HG02623 (cell line): ENCODE data around the gene SKAP1.

Experiments
- ATAC-seq: cut with Tn5 transposase; IDR thresholded peaks from one replicate; pipeline ENCODE4 v1.9.1; 2021; ENCODE audit warnings: moderate library complexity; ENCODE audit not compliant: unreplicated experiment

SKAP1 gene

DNA sequence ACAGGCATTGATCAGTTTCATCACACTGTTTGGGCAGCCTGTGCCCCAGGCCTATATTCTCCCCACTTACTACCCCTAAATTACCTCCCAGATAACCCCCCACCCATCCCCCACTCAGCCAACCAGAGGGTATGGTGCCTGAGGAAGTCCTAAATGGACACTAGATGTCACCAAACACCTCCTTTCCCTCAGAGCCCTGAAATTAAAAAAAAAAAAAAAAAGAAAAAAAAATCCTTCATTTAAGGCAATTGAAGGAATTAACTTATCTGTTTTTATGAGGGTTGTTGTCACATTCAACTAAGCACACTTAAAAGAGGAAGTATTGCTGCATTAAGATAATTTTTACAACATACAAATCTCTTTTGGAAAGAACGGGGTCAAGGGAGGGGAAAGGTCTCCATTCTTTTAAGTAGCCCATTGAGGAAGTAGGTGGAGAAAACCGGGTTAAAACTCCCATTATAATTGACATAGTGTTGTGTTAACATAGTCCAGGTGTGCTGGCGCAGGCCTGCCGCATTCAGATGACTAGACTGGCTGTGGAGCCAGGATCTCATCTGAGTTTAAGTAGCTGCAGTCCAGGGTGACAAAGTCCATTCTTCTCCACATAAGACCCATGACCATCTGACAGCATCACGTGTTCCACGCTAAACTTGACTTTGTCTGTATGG is 276.2 kb downstream of the SKAP1 start:
- ATAC-seq = no peak

GRCh38 chr17:48152289-48152688 is 277.7 kb downstream of the SKAP1 start:
- no peak for ATAC-seq

DNA sequence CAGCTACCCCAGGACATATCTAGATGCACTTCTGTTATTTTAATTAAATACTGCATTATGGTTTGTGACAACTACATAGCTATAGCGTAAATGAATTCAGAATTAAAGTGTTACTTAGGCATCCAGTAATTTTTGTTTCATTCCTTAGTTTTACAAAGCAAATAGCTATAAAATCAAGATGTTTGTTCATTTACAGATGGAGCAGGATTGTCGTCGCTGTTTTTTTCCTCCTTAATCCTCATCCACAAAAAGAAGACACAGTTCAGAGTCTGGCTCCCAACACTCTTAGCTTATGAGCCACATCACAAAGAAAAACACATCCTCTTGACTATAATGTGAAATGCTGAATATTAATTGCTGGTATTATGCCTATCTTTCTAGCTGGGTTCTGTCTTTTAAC is 278.8 kb downstream of the SKAP1 start:
- ATAC-seq = no peak

GRCh38 chr17:48150597-48151001 is 279.4 kb downstream of the SKAP1 start:
- no peak for ATAC-seq

- no peak for ATAC-seq
Observed at GRCh38 chr17:48149787-48150463, 280.1 kb downstream of the SKAP1 start.

DNA sequence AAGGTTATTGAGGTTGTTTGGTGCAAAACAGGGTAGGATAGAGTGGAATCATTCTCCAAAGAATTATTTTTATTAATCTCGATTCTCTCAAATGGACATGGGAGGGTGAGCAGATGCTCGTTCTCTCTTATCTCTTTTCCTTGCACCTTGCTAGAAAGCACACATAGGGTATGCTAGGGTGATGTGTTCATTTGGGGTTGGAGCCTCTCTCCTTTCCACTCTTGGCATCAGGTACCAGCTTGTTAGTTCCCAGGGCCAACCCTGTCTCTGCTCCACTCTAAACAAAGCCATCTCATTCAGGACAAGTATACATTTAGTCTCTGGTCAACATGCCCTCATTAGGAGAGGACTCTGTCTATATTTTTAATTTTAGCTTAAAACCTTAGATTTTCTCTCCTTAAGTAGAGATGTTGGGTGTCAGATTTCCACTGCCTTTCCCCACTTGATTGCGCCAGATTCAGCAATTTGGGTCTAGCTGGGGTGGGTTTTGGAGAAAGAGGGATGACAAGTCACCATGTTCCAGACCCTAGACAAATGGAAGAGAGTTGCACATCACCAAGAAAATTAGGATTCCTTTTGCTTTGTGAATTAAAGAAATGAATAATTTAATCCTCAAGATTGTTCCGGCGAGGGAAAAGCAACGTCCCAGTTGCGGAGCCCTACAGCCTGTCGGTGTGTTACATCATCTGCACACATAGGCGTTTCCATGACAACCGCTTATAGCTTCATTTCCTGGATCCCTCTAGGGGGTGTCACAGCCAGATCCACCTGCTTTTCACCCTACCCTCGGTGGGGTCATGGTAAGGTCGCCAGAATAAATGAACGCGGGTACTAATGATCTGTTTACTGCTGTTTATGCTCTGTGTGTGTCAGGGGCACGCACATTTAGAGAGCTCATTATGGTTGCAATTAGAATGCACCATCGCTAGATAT is 280.9 kb downstream of the SKAP1 start:
- ATAC-seq = no peak

GRCh38 chr17:48148029-48148770 is 281.8 kb downstream of the SKAP1 start:
- no peak for ATAC-seq

- no peak for ATAC-seq
Observed at GRCh38 chr17:48144976-48145798, 284.8 kb downstream of the SKAP1 start.

DNA sequence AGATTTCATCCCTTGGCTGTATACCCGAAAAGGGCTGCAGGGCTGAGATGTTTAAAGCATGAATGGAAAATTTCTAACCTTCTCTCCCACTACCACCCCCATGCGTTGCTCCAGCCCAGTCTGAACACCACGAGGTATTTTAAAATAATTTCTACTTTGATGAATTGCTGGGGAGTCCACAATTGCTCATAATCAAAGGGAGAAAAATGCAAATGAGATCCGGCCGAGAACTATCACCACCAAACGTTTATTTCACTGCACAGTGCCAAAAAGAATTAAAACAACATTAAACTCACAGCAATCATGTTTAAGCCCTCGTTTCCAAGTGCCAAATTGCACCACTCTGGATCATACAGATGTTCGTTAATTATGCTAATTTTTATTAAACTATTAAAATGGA is 285.8 kb downstream of the SKAP1 start:
- no peak for ATAC-seq

GRCh38 chr17:48143629-48144028 is 286.4 kb downstream of the SKAP1 start:
- no peak for ATAC-seq

DNA sequence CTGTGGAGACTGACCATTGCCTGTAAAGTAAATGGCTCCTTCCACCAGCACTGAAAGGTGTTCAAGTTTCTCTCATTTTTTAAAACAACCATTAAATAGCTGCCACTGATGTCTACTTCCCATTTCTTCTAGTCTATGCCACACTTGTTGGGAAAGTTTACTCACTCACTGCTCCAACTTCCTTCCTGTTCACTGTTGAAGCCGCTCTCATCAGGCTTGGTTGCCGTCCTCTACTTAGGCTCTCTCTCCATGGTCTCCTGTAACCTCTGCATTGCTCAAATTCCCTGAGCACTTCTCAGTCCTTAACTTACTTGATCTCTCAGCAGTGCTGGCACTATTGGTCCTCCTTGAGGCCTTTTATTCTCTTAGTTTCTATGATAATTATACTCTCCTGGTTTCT is 290.1 kb downstream of the SKAP1 start:
- ATAC-seq = no peak

DNA sequence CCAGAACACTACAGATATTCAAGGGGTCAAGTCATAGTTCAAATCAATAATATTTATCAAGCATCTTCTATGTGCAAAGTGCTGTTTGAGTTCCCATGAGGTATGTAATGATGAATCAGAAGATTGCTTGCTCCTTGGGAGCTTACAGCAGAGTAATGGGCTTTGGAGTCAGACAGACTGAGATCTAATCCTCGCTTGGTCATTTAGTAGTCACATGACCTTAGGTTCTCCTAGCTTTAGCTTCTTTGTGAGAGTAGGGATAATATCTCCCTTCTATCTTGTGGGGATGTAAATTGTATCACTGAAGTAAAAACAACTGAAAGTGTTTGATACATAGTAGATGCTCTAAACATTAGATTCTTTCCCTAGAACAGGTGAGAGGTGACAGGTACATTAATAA is 292.4 kb downstream of the SKAP1 start:
- ATAC-seq = no peak

GRCh38 chr17:48134912-48135480 is 295.0 kb downstream of the SKAP1 start:
- no peak for ATAC-seq

DNA sequence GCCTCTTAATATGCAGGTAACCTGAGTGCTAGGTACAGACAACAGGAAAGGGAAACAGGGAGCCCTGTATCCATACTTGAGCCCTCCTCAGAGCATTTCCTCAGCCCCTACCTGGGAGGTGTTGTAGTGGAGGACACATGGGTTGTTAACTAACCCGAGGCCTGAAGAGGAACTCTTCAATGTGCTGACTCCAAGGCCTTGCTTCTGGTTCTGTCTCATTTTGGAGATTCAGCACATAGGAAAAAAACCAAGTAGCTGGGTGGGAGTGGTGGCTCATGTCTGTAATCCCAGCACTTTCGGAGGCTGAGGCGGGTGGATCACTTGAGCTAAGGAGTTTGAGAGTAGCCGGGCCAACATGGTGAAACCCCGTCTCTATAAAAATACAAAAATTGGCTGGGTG is 297.6 kb downstream of the SKAP1 start:
- ATAC-seq = no peak

DNA sequence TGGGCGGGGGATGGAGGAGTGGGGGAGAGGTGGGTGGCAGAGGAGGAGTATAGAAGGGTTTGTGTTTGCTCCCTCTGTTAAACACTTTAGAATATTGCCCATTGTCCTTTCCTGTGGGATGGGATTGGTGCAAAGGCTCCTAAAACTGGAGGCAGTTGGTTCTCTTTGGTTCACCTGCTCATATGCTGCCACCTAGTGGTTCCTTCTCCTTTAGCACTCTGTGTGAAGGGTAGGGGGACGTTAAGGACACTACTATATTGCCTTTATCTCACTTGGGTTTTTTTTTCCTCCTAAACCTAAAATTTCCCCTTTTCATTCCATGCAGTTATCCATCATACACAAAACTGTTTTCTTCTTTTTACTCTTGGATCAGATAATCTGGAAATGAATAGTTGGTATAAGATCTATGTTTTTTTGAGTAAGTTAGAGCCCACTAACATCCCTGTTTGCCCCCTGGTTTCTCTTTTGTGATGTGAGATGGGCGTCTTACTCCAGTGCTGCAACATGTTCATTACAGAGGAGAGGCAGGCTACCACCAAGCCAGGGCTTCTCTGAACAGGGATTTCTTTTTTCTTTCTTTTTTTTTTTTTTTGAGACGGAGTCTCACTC is 298.7 kb downstream of the SKAP1 start:
- ATAC-seq = no peak

GRCh38 chr17:48129981-48130380 is 300.0 kb downstream of the SKAP1 start:
- no peak for ATAC-seq

DNA sequence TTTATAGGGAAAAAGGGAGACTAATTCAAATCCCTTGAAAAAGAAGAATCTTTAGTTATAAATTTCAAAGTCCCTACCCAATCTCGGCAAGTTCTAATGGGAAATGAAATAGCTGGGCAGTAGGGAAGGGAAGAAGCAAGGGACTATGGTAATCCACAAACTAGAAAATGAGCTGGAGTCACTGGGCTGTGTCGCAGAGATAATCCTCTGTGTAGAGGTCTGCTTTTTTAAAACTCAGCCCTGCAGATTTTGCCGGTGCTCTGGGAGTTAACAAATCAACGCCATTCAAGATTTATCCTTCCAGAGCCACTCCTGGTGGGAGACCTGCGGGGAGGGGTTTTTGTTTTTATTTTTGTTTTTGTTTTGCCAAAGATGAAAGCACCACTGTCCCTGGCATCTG is 301.6 kb downstream of the SKAP1 start:
- ATAC-seq = no peak

- ATAC-seq = no peak
Observed at GRCh38 chr17:48127371-48128051, 302.5 kb downstream of the SKAP1 start.

DNA sequence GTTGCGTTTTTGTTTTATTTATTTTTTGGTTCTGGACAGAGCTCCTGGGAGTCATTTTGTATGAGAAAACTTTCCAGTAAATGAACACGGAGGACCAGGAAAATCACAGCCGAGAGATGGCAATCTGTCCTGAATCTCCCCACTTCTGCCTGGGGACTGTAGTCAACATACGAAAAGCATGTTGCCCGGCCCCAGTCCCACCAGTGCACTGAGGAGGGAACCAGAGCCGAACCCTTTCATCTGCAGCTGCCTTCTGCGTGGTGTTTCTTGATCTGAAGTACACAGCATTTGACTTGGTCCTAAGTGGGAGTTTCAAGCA is 303.5 kb downstream of the SKAP1 start:
- no peak for ATAC-seq
